ENCODE measurements around the gene ANO2.

The ANO2 gene

DNA sequence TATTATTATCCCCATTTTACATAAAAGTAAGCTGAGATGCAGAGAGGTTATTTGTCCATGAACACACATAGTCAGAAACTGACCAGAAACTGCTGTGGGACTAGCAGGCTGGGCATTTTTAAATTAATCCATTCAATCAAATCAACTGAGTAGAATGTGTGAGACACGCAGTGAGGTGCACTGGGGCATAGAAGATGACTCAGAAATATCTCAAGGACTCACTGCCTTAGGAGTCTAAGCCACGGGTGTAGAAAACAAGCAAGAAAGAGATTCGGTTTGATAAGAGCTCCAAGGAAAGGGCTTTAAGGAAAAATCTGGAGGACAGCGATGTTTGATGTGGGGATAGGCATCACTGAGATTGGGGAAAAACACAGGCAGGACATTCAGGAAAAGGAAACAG is 127.8 kb downstream of the ANO2 start:
- Histone ChIP-seq H3K4me3 (ENCODE audit: low read length) (no peak overlapping the region), H3K27ac (ENCODE audit: low read length) (no peak overlapping the region), H4K20me1 (ENCODE audit: insufficient read depth, low read length) (no peaks in the 10 kb centered on the region), H3K9ac (ENCODE audit: low read length) (no peak overlapping the region), H3K9me3 (ENCODE audit: insufficient read depth, low read length) (no peaks in the 10 kb centered on the region), H3K4me1 (ENCODE audit: low read length) (no peaks in the 10 kb centered on the region), H3K4me2 (ENCODE audit: low read length) (no peak overlapping the region), H2AFZ (ENCODE audit: low read depth, low read length) (no peak overlapping the region), H3K36me3 (replicated peaks; ENCODE audit: low read depth, low read length) (no peaks in the 10 kb centered on the region), H3K79me2 (ENCODE audit: low read length) (no peaks in the 10 kb centered on the region), H3K27me3 (ENCODE audit: low read depth, low read length) (peaks cover 20% of the 10 kb centered on the region)
- TF ChIP-seq EZH2phosphoT487 (IDR thresholded peaks at IDR 0.05; ENCODE audit: low read depth) = no peak
- TF ChIP-seq, protein P1, sequence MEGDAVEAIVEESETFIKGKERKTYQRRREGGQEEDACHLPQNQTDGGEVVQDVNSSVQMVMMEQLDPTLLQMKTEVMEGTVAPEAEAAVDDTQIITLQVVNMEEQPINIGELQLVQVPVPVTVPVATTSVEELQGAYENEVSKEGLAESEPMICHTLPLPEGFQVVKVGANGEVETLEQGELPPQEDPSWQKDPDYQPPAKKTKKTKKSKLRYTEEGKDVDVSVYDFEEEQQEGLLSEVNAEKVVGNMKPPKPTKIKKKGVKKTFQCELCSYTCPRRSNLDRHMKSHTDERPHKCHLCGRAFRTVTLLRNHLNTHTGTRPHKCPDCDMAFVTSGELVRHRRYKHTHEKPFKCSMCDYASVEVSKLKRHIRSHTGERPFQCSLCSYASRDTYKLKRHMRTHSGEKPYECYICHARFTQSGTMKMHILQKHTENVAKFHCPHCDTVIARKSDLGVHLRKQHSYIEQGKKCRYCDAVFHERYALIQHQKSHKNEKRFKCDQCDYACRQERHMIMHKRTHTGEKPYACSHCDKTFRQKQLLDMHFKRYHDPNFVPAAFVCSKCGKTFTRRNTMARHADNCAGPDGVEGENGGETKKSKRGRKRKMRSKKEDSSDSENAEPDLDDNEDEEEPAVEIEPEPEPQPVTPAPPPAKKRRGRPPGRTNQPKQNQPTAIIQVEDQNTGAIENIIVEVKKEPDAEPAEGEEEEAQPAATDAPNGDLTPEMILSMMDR (IDR thresholded peaks at IDR 0.05; ENCODE audit: low read depth, low read length) = no peak

DNA sequence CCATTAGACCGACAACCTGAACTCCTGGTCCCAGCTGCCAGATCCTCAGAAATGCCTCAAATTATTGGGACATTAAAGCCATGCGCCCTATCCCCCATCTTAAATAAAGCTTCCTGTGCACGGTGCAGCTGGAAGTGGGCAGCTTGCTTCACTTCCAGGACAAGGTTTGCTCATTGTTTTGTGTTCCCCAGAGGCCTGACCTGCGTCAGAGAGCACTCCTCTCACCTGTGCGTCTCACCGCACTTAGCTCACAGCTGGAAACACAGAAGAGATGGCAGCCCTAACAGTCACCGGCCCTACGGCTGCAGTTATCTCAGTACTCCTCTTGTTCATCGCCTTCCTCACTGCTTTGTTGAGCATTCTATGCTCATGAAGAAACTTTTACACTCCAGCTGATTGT is 135.5 kb downstream of the ANO2 start:
- Histone ChIP-seq H4K20me1 (ENCODE audit: insufficient read depth, low read length) (no peaks in the 10 kb centered on the region), H3K4me3 (ENCODE audit: low read length) (no peak overlapping the region), H3K79me2 (ENCODE audit: low read length) (no peaks in the 10 kb centered on the region), H2AFZ (ENCODE audit: low read depth, low read length) (no peak overlapping the region), H3K4me2 (ENCODE audit: low read length) (no peak overlapping the region), H3K4me1 (ENCODE audit: low read length) (no peaks in the 10 kb centered on the region), H3K27me3 (ENCODE audit: low read depth, low read length) (peaks cover 13% of the 10 kb centered on the region), H3K9ac (ENCODE audit: low read length) (no peak overlapping the region), H3K9me3 (ENCODE audit: insufficient read depth, low read length) (no peaks in the 10 kb centered on the region), H3K27ac (ENCODE audit: low read length) (no peak overlapping the region), H3K36me3 (replicated peaks; ENCODE audit: low read depth, low read length) (no peaks in the 10 kb centered on the region)
- TF ChIP-seq EZH2phosphoT487 (IDR thresholded peaks at IDR 0.05; ENCODE audit: low read depth) = no peak
- TF ChIP-seq, protein P1 (IDR thresholded peaks at IDR 0.05; ENCODE audit: low read depth, low read length) = no peak

DNA sequence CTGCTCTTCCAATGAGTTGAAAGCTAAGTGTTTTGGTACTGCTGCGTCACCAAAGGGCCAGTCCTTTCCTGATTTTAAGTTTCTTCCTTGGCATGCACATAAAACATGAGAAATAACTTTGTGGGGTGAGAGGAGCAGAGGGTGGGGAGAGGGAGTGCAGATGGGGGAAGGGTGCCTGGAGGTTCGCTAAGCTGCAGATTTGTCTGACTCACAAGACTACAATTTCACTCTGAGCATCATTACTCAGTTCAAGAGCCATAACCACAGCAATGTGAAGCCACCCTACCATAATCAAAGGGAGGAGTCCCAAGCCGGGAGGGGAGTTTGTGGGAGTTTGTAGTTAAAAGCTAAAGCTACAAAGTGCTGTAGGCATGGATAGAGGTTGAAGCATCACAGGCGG is 136.1 kb downstream of the ANO2 start:
- Histone ChIP-seq H3K27me3 (ENCODE audit: low read depth, low read length) (peaks cover 13% of the 10 kb centered on the region), H2AFZ (ENCODE audit: low read depth, low read length) (no peak overlapping the region), H3K4me3 (ENCODE audit: low read length) (no peak overlapping the region), H3K9me3 (ENCODE audit: insufficient read depth, low read length) (no peaks in the 10 kb centered on the region), H3K27ac (ENCODE audit: low read length) (no peak overlapping the region), H3K36me3 (replicated peaks; ENCODE audit: low read depth, low read length) (no peaks in the 10 kb centered on the region), H4K20me1 (ENCODE audit: insufficient read depth, low read length) (no peaks in the 10 kb centered on the region), H3K79me2 (ENCODE audit: low read length) (no peaks in the 10 kb centered on the region), H3K4me1 (ENCODE audit: low read length) (no peaks in the 10 kb centered on the region), H3K4me2 (ENCODE audit: low read length) (no peak overlapping the region), H3K9ac (ENCODE audit: low read length) (no peak overlapping the region)
- TF ChIP-seq, protein P1 (IDR thresholded peaks at IDR 0.05; ENCODE audit: low read depth, low read length) = no peak
- TF ChIP-seq EZH2phosphoT487 (IDR thresholded peaks at IDR 0.05; ENCODE audit: low read depth) = no peak

DNA sequence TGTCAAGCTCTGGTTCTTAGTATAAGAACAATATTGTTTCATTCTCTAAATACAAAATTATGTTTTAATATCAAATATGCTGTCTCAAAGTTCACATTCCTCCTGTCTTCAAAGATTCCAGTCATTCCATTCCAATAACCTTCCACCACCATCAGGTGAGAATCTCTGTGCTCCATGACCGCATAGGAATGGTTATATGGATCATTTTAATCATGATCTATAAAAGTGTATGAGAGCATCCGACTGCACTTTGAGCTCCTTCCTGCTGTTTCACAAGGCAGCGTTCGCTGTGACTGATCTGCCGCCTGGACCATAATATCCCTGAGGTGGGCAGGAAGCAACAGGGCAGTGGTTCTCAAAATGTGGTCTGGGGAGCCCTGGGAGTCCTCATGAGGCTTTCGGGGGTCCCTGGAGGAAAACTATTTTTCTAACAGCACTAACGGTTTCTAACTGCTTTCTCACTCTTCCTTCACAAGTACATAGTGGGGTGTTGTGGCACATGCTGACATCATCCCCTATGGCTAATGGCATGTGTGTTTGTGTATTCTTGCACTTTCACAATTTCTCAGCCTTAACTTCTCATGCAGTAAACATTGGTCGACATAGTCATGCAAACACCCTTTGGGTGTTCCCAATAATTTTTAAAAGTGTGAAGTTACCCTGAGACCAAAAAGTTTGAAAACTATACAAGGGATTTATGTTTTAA is 137.4 kb downstream of the ANO2 start:
- Histone ChIP-seq H3K4me1 (ENCODE audit: low read length) (no peaks in the 10 kb centered on the region), H3K4me3 (ENCODE audit: low read length) (no peak overlapping the region), H3K27ac (ENCODE audit: low read length) (no peak overlapping the region), H3K36me3 (replicated peaks; ENCODE audit: low read depth, low read length) (no peaks in the 10 kb centered on the region), H3K9ac (ENCODE audit: low read length) (no peak overlapping the region), H2AFZ (ENCODE audit: low read depth, low read length) (no peak overlapping the region), H3K4me2 (ENCODE audit: low read length) (no peak overlapping the region), H4K20me1 (ENCODE audit: insufficient read depth, low read length) (no peaks in the 10 kb centered on the region), H3K27me3 (ENCODE audit: low read depth, low read length) (peaks cover 26% of the 10 kb centered on the region), H3K9me3 (ENCODE audit: insufficient read depth, low read length) (no peaks in the 10 kb centered on the region), H3K79me2 (ENCODE audit: low read length) (no peaks in the 10 kb centered on the region)
- TF ChIP-seq, protein P1 (IDR thresholded peaks at IDR 0.05; ENCODE audit: low read depth, low read length) = no peak
- no peak for TF ChIP-seq EZH2phosphoT487 (IDR thresholded peaks at IDR 0.05; ENCODE audit: low read depth)
